ENCODE results near the gene FRMPD2. TPM values are rescaled to one million over a fixed set of nuclear protein-coding genes. Genes with fewer than 3 reads are reported as not detected.

Gene FRMPD2
- total RNA-seq, 4 donors from 2014 or later: not detected

Other genes with a start within 250 kb of the FRMPD2 start
- gene MAPK8, start 32.0 kb upstream of the FRMPD2 start, total RNA-seq: 10 to 100 TPM; 25.6 to 52.1 (median 35.4) TPM